ENCODE results near the gene CRYL1.
A peak's percentile ranks its signal among the peaks of the same experiment; 100 is the strongest.

DNA sequence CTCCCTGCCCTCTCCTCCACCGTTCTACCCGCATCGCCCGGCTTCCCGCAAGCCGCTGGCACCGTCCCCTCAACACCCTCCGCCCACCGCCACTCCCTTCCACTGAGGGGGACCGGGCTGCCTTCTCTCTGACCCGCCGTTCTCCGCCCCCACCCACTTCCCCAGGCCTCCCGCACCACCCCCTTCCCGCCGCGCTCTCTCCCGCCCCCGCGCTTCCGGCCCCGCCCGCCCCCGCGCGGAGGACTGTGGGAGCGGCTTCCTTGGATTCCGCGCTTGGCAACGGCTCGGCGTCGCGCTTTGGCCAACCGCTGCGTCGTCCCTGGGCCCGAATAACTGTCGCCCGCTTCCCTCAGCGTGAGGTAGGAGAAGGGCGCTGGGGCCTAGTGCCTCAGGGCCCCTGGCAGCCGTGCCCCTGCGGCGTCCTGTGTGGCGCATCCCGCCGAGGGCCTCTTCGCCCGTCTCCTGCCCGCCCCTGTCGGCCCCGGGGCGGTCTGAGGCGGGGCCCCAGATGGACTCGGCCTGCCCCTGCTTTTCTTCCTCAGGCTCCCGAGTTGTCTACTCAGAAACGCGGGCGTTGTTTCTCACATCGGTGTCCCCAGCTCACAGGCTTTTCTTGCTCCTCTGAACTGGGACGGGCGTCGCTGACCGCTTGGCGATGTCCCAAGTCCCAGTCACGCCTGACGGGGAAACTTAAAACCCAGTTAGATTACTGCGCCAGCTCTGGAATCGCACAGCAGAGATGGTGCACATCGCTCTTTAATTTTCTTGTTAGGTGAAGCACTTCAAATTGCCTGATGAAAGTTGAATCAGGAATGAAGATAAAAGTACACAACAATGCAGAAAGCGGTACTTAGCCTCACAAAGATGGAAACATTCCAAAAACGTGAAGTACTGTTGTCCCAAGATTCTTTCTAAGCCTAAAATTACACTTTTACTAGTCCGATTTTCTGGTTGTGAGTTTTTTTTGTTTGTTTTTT, 41.5 kb upstream of the CRYL1 start, which contains the start of gene IFT88:
- TF ChIP-seq, protein P1, sequence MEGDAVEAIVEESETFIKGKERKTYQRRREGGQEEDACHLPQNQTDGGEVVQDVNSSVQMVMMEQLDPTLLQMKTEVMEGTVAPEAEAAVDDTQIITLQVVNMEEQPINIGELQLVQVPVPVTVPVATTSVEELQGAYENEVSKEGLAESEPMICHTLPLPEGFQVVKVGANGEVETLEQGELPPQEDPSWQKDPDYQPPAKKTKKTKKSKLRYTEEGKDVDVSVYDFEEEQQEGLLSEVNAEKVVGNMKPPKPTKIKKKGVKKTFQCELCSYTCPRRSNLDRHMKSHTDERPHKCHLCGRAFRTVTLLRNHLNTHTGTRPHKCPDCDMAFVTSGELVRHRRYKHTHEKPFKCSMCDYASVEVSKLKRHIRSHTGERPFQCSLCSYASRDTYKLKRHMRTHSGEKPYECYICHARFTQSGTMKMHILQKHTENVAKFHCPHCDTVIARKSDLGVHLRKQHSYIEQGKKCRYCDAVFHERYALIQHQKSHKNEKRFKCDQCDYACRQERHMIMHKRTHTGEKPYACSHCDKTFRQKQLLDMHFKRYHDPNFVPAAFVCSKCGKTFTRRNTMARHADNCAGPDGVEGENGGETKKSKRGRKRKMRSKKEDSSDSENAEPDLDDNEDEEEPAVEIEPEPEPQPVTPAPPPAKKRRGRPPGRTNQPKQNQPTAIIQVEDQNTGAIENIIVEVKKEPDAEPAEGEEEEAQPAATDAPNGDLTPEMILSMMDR (IDR thresholded peaks at IDR 0.05) = no peak
- TF ChIP-seq KDM1A (IDR thresholded peaks at IDR 0.05; ENCODE audit: low read depth) = no peak
- no peak for TF ChIP-seq CEBPB (IDR thresholded peaks at IDR 0.05)
- TF ChIP-seq MAZ (IDR thresholded peaks at IDR 0.05; ENCODE audit: borderline replicate concordance, low read depth, low read length) = no peak
- TF ChIP-seq, protein P2, sequence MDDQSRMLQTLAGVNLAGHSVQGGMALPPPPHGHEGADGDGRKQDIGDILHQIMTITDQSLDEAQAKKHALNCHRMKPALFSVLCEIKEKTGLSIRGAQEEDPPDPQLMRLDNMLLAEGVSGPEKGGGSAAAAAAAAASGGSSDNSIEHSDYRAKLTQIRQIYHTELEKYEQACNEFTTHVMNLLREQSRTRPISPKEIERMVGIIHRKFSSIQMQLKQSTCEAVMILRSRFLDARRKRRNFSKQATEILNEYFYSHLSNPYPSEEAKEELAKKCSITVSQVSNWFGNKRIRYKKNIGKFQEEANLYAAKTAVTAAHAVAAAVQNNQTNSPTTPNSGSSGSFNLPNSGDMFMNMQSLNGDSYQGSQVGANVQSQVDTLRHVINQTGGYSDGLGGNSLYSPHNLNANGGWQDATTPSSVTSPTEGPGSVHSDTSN (IDR thresholded peaks at IDR 0.05) = 0 out of 2 replicates have a peak, but pooled peaks have one; percentile 15
